ENCODE measurements around the gene SULT1A4.
"Not testable (repeated sequence)": the region's sequence is repeated elsewhere in the genome, so short reads cannot be mapped to it uniquely, and the experiment has no call there.

SULT1A4 gene

GRCh38 chr16:29467654-29468366, 8.1 kb downstream of the SULT1A4 start:
- no CpG with 5 or more reads among the region's 10 CpGs for WGBS, 2 experiments (ENCODE audit: insufficient coverage in 2 of 2)
- H3K27ac ChIP-seq (ENCODE audit: low read depth, low read length, severe bottlenecking); H3K36me3 ChIP-seq (ENCODE audit: control insufficient read depth, insufficient read depth, low read length); H3K9me3 ChIP-seq (ENCODE audit: control insufficient read depth, low read length); H3K4me1 ChIP-seq (ENCODE audit: control insufficient read depth, insufficient read depth, low read length, poor library complexity, severe bottlenecking); H3K4me3 ChIP-seq (ENCODE audit: extremely low read depth, insufficient read depth, low read length, poor library complexity, severe bottlenecking): not testable (repeated sequence)

GRCh38 chr16:29469660-29470059, 9.9 kb downstream of the SULT1A4 start:
- not testable (repeated sequence) for H3K27ac ChIP-seq (ENCODE audit: low read depth, low read length, severe bottlenecking); H3K4me1 ChIP-seq (ENCODE audit: control insufficient read depth, insufficient read depth, low read length, poor library complexity, severe bottlenecking); H3K36me3 ChIP-seq (ENCODE audit: control insufficient read depth, insufficient read depth, low read length); H3K4me3 ChIP-seq (ENCODE audit: extremely low read depth, insufficient read depth, low read length, poor library complexity, severe bottlenecking); H3K9me3 ChIP-seq (ENCODE audit: control insufficient read depth, low read length)
- 85 to 93% methylated on average over 2 of the region's 6 CpGs for WGBS, 2 experiments (ENCODE audit: insufficient coverage in 2 of 2)

GRCh38 chr16:29472065-29472464, 12.4 kb downstream of the SULT1A4 start:
- H3K27ac ChIP-seq (ENCODE audit: low read depth, low read length, severe bottlenecking); H3K36me3 ChIP-seq (ENCODE audit: control insufficient read depth, insufficient read depth, low read length); H3K4me3 ChIP-seq (ENCODE audit: extremely low read depth, insufficient read depth, low read length, poor library complexity, severe bottlenecking); H3K4me1 ChIP-seq (ENCODE audit: control insufficient read depth, insufficient read depth, low read length, poor library complexity, severe bottlenecking); H3K9me3 ChIP-seq (ENCODE audit: control insufficient read depth, low read length): not testable (repeated sequence)
- WGBS, 2 experiments (ENCODE audit: insufficient coverage in 2 of 2): no CpG with 5 or more reads among the region's 4 CpGs

- not testable (repeated sequence) for H3K36me3 ChIP-seq (ENCODE audit: control insufficient read depth, insufficient read depth, low read length); H3K27ac ChIP-seq (ENCODE audit: low read depth, low read length, severe bottlenecking); H3K4me3 ChIP-seq (ENCODE audit: extremely low read depth, insufficient read depth, low read length, poor library complexity, severe bottlenecking); H3K9me3 ChIP-seq (ENCODE audit: control insufficient read depth, low read length); H3K4me1 ChIP-seq (ENCODE audit: control insufficient read depth, insufficient read depth, low read length, poor library complexity, severe bottlenecking)
- 100% methylated on average over 2 of the region's 12 CpGs; no CpG with 5 or more reads in 1 of the 2 experiments for WGBS, 2 experiments (ENCODE audit: insufficient coverage in 2 of 2)
Observed at GRCh38 chr16:29482276-29482675, 22.6 kb downstream of the SULT1A4 start.

- not testable (repeated sequence) for H3K4me3 ChIP-seq (ENCODE audit: extremely low read depth, insufficient read depth, low read length, poor library complexity, severe bottlenecking); H3K36me3 ChIP-seq (ENCODE audit: control insufficient read depth, insufficient read depth, low read length); H3K9me3 ChIP-seq (ENCODE audit: control insufficient read depth, low read length); H3K4me1 ChIP-seq (ENCODE audit: control insufficient read depth, insufficient read depth, low read length, poor library complexity, severe bottlenecking); H3K27ac ChIP-seq (ENCODE audit: low read depth, low read length, severe bottlenecking)
- no CpG with 5 or more reads among the region's 6 CpGs for WGBS, 2 experiments (ENCODE audit: insufficient coverage in 2 of 2)
Observed at GRCh38 chr16:29506308-29506707, 46.6 kb downstream of the SULT1A4 start, which contains the start of gene NPIPB12. NPIPB12 (minus strand) TSS chr16:29506408.
